Endothelial cell of umbilical vein (primary cell): ENCODE measurements around the gene COX8A. TPM values are rescaled to one million over a fixed set of nuclear protein-coding genes. Genes with fewer than 3 reads are reported as not detected.

Source experiments
- BruUV-seq: library from RNA; stranded (reverse); fragments of 400-500 nt; replicated peaks from 2 replicates; lab custom pipeline; 2021; lab: Mats Ljungman, UMichigan
- CTCF ChIA-PET: fragments of 300-600, 350-600 bp; sonication (Branson Sonifier 250); formaldehyde crosslinking; loops from one replicate; lab custom pipeline; 2021; ENCODE audit warnings: antibody characterized with exemption, inconsistent platforms; lab: Charles Lee
- POLR2A ChIA-PET: fragments of 300-600, 350-600 bp; sonication (Branson Sonifier 250); formaldehyde crosslinking; loops from one replicate; lab custom pipeline; 2021; ENCODE audit warnings: antibody characterized with exemption, inconsistent platforms; lab: Charles Lee
- DNase-seq: peaks from one replicate; pipeline ENCODE4 v3.0.0-alpha.2; 2011; ENCODE audit warnings: low read depth, low spot score
- FAIRE-seq: peaks from 2 replicates; lab custom pipeline; 2011; peaks lifted over from hg19 to GRCh38; lab: Jason Lieb, UNC
- H2AFZ ChIP-seq: 2 replicates; pipeline ENCODE4 v1.6.0; 2012; ENCODE audit warnings: low read depth, low read length, control low read depth, inconsistent platforms
- H3K27ac ChIP-seq: 2 replicates; pipeline ENCODE4 v1.5.1; 2011; ENCODE audit warnings: low read depth, mild to moderate bottlenecking, control low read depth, low read length, moderate library complexity; ENCODE audit not compliant: insufficient read depth
- H3K27me3 ChIP-seq, 2 experiments: 2 replicates each; pipeline versions ENCODE4 v1.6.0 to v1.6.1; 2011; ENCODE audit warnings: low read length in 2 of 2, mixed read lengths in 1 of 2; ENCODE audit not compliant: control insufficient read depth in 2 of 2, insufficient read depth in 2 of 2
- H3K36me3 ChIP-seq, 2 experiments: 2 replicates in 1 of 2; 3 replicates in 1 of 2; pipeline ENCODE4 v1.5.1; 2011; ENCODE audit warnings: low read length in 2 of 2, mild to moderate bottlenecking in 1 of 2, moderate library complexity in 1 of 2; ENCODE audit not compliant: control insufficient read depth in 2 of 2, insufficient read depth in 2 of 2; ENCODE audit errors: extremely low read depth in 1 of 2
- H3K4me1 ChIP-seq: 3 replicates; pipeline ENCODE4 v1.5.1; 2011; ENCODE audit warnings: mild to moderate bottlenecking, low read length; ENCODE audit not compliant: control insufficient read depth, insufficient read depth; ENCODE audit errors: extremely low read depth
- H3K4me2 ChIP-seq: 2 replicates; pipeline ENCODE4 v1.6.1; 2011; ENCODE audit warnings: low read length, control low read depth, mixed read lengths; ENCODE audit not compliant: insufficient read depth
- H3K4me3 ChIP-seq, 3 experiments: fragments of 200-600 bp in 1 of 3; sonication (generic), shearing (Covaris generic) in 1 of 3; replicated peaks in 1 of 3; 2 replicates each; pipeline ENCODE4 v1.5.1; 2011 to 2016; ENCODE audit warnings: control low read depth in 3 of 3, low read length in 3 of 3, mild to moderate bottlenecking in 2 of 3, inconsistent platforms in 1 of 3, low read depth in 1 of 3, moderate library complexity in 1 of 3; ENCODE audit not compliant: insufficient read depth in 1 of 3
- H3K79me2 ChIP-seq: 2 replicates; pipeline ENCODE4 v1.6.0; 2012; ENCODE audit warnings: low read length, inconsistent platforms; ENCODE audit not compliant: control insufficient read depth, insufficient read depth
- H3K9ac ChIP-seq: replicated peaks from 2 replicates; pipeline ENCODE3; 2011; ENCODE audit warnings: low read length, control low read depth; ENCODE audit not compliant: insufficient read depth; ENCODE audit errors: extremely low read depth
- H3K9me1 ChIP-seq: replicated peaks from 3 replicates; pipeline ENCODE4 v1.6.0; 2011; ENCODE audit warnings: mild to moderate bottlenecking, low read length; ENCODE audit not compliant: control insufficient read depth, insufficient read depth; ENCODE audit errors: extremely low read depth
- H3K9me3 ChIP-seq: replicated peaks from 2 replicates; pipeline ENCODE4 v1.5.1; 2012; ENCODE audit warnings: low read length, inconsistent platforms; ENCODE audit not compliant: control insufficient read depth, insufficient read depth
- H4K20me1 ChIP-seq: replicated peaks from 2 replicates; pipeline ENCODE3; 2011; ENCODE audit warnings: mild to moderate bottlenecking, low read length; ENCODE audit not compliant: control insufficient read depth, insufficient read depth; ENCODE audit errors: extremely low read depth
- EZH2 ChIP-seq: IDR thresholded peaks from 2 replicates; pipeline ENCODE4 v1.6.1; 2012; ENCODE audit warnings: borderline replicate concordance, low read depth, mild to moderate bottlenecking, moderate library complexity, low read length, inconsistent platforms; ENCODE audit not compliant: severe bottlenecking
- FOS ChIP-seq: IDR thresholded peaks from 2 replicates; pipeline ENCODE4 v1.6.1; 2011; ENCODE audit warnings: mild to moderate bottlenecking, low read length, moderate library complexity, borderline replicate concordance; ENCODE audit not compliant: insufficient read depth
- GATA2 ChIP-seq: IDR thresholded peaks from 2 replicates; pipeline ENCODE4 v1.7.0; 2011; ENCODE audit warnings: low read depth, mild to moderate bottlenecking, moderate library complexity, mixed read lengths, low read length; ENCODE audit not compliant: insufficient read length, insufficient read depth
- JUN ChIP-seq: IDR thresholded peaks from 2 replicates; pipeline ENCODE4 v1.6.1; 2011; ENCODE audit warnings: borderline replicate concordance, low read depth; ENCODE audit not compliant: insufficient read length, insufficient read depth
- MAX ChIP-seq: IDR thresholded peaks from 2 replicates; pipeline ENCODE4 v1.6.1; 2011; ENCODE audit not compliant: insufficient read depth, insufficient read length
- MYC ChIP-seq: IDR thresholded peaks from one replicate; pipeline ENCODE4 v1.6.1; 2011; ENCODE audit warnings: mild to moderate bottlenecking, low read depth, low read length
- POLR2A ChIP-seq: IDR thresholded peaks from 2 replicates; pipeline ENCODE4 v1.6.1; 2012; ENCODE audit warnings: low read depth, mild to moderate bottlenecking, control low read depth, low read length
- POLR2AphosphoS5 ChIP-seq: IDR thresholded peaks from 2 replicates; pipeline ENCODE4 v1.6.1; 2012; ENCODE audit warnings: low read depth, mild to moderate bottlenecking, control low read depth, low read length, moderate library complexity; ENCODE audit not compliant: insufficient read depth
- dilution Hi-C: fragments of 300-500 bp; cut with MboI; formaldehyde crosslinking; loops from one replicate; pipeline ENCODE4 v1.15.0; 2019; ENCODE audit warnings: low sequenced_read_pairs; ENCODE audit not compliant: extremely low pct_ligation_motif_present
- intact Hi-C: fragments of 100-400 bp; cut with micrococcal nuclease; formaldehyde crosslinking; loops from one replicate; pipeline ENCODE4 v1.10.0; 2022
- polyA plus RNA-seq, 4 experiments: library from polyadenylated mRNA; depleted of rRNA in 3 of 4; stranded (reverse) in 3 of 4; unstranded in 1 of 4; fragments of >200 nt; gene quantifications; 2 replicates each; pipeline versions ENCODE4 v1.2.1 to v1.2.3, GENCODE V29; 2011 to 2012; ENCODE audit warnings: missing spikeins in 1 of 4
- total RNA-seq: library from RNA; stranded (reverse); gene quantifications from 2 replicates; pipeline ENCODE4 v1.2.3, GENCODE V29; 2021
- TF ChIP-seq, protein P1 (sequence below), 2 donors: IDR thresholded peaks; 1 replicate in 1 of 2; 2 replicates in 1 of 2; pipeline ENCODE4 v1.5.1; 2011; ENCODE audit warnings: low read length in 2 of 2, mild to moderate bottlenecking in 2 of 2, moderate library complexity in 2 of 2, control low read depth in 1 of 2, inconsistent platforms in 1 of 2, low read depth in 1 of 2; ENCODE audit not compliant: insufficient read depth in 1 of 2; ENCODE audit errors: extremely low read depth in 1 of 2

COX8A gene
- total and polyA plus RNA-seq, 2 donors (not counting 3 experiments of a cell fraction or from before 2014, with no cell fraction given), result 339 to 930 TPM

GRCh38 chr11:64015935-64016845, 41.8 kb downstream of the COX8A start:
- Histone ChIP-seq H3K79me2 (no peaks in the 10 kb centered on the region), H3K9me3 (no peaks in the 10 kb centered on the region), H4K20me1 (no peaks in the 10 kb centered on the region), H3K27ac (no peak overlapping the region), H3K36me3 (no peaks in the 10 kb centered on the region), H3K9me1 (no peaks in the 10 kb centered on the region), H2AFZ (no peak overlapping the region), H3K27me3 (no peaks in the 10 kb centered on the region), H3K4me3 (no peak overlapping the region), H3K9ac (no peak overlapping the region), H3K4me1 (no peaks in the 10 kb centered on the region), H3K4me2 (no peak overlapping the region)
- TF ChIP-seq EZH2 (no peak), FOS (no peak), JUN (no peak), POLR2A (no peak), POLR2AphosphoS5 (no peak), MYC (no peak), MAX (no peak), GATA2 (no peak)
- TF ChIP-seq, protein P1, sequence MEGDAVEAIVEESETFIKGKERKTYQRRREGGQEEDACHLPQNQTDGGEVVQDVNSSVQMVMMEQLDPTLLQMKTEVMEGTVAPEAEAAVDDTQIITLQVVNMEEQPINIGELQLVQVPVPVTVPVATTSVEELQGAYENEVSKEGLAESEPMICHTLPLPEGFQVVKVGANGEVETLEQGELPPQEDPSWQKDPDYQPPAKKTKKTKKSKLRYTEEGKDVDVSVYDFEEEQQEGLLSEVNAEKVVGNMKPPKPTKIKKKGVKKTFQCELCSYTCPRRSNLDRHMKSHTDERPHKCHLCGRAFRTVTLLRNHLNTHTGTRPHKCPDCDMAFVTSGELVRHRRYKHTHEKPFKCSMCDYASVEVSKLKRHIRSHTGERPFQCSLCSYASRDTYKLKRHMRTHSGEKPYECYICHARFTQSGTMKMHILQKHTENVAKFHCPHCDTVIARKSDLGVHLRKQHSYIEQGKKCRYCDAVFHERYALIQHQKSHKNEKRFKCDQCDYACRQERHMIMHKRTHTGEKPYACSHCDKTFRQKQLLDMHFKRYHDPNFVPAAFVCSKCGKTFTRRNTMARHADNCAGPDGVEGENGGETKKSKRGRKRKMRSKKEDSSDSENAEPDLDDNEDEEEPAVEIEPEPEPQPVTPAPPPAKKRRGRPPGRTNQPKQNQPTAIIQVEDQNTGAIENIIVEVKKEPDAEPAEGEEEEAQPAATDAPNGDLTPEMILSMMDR (IDR thresholded peaks at IDR 0.05; ENCODE audit: extremely low read depth in 1 of 2, insufficient read depth in 1 of 2, low read depth in 1 of 2, low read length in 2 of 2), result no peak
- ChIA-PET POLR2A (no interaction called here), CTCF (interaction anchor here (0.6 to 2.3 kb wide), 8 partner anchors 9 to 135 kb away, joined by 3 to 10 read pairs (median 4); no protein-coding TSS in a partner anchor)
- dilution Hi-C loops (no loop called here), intact Hi-C loops (no loop called here)
- FAIRE-seq (no peak), DNase-seq (no peak)
- no TSS peak for BruUV-seq
